GM18517 (cell line): ENCODE measurements around the gene LRRC73.
"Not testable (repeated sequence)": the region's sequence is repeated elsewhere in the genome, so short reads cannot be mapped to it uniquely, and the experiment has no call there.

Experiments used
- ATAC-seq: cut with Tn5 transposase; IDR thresholded peaks from one replicate; pipeline ENCODE4 v1.9.1; 2021; ENCODE audit warnings: mild to moderate bottlenecking, moderate library complexity; ENCODE audit not compliant: unreplicated experiment

LRRC73 gene

DNA sequence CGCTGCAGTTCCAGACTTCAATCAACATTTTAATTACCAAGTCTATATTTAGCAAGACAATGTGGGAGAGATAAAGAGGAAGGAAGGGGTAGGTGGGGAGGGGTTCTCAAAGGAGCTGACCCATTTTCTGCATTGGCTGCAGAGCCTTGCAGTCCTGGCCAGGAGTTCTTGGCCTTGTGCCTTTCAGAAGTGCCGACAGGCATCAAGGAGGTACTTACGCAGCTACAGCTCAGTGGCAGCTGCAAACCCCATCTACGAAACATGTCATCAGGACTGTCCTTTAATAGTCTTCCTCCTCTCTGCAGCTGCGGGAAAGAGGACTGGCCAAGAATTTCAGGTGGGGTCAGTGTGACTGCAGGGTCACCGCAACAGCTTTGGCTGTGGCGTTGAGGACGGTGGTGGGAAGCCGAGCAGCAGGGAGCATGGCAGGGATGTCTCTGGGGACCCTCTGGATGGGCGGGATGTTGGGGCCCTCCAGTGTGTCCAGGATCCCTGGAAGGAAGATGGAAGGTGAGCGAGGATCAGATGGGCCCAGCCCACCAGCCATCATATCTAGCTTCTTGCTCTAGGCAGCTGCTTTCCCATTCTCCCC lies 1.8 kb upstream of the LRRC73 start:
- no peak for ATAC-seq

DNA sequence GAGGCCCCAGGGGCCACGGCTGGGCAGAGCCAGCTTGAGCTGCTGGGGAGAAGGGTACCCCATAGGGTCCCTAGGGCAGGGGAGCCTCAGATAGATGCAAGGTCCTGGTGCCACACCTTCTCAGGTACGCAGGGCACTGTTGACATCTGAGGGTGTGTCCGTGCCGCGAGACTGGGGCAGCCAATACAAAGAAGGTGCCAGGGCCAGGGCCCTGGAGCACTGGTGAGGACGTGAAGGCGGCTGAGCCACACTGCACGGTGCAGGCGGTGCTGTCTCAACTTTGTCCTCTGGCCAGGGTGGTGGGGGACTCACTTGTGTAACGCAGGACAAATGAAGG lies 649 bp upstream of the LRRC73 start:
- ATAC-seq: no peak

DNA sequence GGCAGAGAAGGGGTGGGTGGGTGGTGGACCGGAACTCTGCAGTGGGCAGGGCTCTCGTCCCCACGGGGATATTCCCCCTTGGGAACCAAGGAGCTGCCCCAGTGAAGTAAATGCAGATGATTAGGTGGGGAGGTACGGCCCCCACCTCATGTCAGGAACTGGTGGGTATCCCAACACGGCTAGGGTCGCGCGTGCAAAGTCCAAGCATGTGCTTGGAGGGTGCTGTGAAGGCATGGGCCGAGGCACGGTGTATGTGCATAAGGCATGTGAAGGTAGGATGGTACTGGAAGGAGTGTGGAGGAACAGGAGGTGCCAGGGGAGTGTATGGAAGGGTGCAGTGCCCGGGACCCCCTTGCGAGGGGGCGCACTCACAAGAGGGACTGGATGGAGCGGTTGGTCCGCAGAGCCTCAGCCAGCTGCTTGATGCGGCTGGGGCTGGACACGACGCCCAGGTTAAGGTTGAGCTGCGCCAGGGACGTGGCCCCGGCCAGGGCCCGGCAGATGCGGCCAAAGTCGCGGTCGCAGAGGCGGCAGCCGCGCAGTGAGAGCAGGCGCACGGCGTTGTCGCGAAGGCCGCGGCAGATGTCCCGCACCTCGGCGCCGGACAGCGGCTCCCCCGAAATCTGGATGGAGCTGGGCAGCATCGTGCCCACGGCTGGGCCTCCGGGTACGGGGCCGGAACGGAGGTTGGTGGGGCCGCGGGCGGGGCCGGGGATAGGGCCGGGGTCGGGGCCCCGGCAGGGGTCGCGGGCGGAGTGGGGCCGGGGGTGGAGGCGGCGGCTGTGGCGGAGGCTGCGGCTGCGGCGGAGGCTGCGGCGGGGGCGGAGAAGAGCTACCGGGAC lies 783 bp downstream of the LRRC73 start:
- ATAC-seq: no peak

DNA sequence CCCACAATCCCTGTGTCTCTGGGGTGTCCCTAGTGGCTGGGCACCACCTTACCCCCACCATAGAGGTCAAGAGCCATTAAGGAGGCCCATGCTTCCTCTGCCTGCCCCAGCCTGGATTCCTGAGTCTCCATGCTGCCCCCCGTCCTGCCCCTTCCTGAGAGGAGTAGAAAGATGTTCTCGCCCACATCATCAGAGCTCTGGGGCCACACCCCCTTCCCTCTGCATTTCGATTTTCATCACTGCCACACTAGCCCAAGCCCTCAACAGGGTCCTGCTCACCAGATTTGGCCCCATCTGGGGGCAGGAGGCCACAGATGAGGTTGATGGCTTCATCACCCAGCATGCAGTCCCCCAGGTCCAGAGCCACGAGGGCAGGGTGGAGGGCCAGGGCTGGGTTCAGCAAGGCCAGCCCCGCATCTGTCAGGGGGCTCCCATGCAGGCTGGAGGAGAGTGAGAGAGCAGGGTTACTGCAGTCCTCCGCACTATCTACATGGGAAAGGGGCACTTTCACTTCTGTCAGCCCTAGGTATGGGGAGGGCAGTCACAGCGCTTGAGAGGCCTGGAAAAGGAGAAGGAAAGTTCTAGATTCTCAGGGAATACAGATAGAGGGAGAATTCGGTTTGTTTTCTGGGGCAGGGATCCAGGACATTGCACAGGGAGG lies 1.5 kb downstream of the LRRC73 start:
- ATAC-seq: no peak

DNA sequence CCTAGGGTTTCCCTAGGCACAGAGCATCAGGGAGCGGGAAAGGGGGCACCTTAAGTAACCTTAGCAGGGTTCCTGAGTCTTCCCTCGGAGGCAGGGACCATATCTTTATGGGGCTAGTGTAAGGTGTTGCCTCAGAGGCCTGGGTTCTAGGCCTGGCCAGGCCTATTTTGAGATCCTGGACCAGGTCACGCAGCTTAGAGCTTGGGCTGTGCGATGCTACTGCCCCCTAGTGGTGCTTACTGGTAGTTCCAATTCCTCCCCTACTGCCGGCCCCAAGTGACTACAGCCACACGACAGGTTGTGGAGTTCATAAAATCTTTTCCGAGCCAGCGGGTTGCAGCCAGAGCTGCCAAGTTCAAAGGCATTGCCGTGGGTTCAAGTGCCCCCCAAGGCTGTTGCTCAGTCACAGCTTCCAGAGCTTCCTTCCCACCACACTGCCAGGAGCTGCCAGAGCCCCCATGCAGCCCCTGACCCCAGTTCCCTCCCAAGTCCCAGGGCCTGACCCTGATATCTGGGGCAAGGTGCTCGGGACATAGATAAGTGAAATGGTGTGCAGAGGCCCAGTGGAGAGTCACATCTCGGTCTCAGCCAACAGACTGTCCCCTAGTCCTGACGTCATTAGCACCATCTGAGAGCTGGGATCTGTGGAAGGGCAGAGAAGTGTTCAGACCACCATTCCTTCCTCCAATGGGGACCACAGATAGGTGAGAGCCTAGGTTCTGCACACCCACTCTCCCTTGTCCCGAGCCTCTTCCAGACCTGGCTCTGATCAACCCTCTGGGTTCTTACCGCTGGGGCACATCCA lies 3.3 kb downstream of the LRRC73 start:
- ATAC-seq: peak; percentile 57

DNA sequence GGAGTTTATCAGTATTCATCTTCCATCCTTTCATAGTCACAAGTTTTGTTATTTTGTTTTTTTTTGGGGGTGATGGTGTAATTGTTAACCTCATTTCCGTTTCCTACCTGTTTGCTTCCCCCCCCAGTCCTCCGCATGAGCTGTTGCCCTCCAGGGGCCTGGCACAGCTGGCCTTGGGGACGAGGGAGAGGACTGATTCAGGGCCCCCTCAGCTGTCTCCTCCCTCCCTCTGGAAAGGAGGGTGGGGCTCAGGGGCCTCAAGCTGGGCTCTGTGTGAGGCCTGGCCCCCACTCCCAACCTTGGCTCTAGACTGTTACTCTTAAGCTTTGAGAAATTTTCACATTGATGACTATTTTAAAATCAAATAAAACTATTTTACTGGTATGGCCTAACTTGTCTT lies 4.0 kb downstream of the LRRC73 start:
- no peak for ATAC-seq

DNA sequence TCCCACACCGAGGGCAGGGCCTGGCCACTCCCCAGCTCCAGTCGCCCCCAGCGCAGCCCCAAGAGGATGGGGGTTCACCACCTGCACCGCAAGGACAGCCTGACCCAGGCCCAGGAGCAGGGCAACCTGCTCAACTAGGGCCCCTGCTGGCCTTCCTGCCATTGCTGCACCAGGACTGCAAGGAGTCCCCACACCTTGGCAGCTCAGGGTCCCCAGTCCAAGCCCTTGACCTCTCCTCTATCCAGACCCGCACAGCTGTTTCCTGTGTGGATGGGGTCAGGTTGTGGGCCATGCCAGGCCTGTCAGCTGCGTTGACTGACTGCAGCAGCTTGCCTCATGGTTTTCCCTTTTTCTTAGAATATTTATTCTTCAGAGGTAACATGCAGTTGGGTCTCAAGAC lies 4.4 kb downstream of the LRRC73 start:
- no peak for ATAC-seq

DNA sequence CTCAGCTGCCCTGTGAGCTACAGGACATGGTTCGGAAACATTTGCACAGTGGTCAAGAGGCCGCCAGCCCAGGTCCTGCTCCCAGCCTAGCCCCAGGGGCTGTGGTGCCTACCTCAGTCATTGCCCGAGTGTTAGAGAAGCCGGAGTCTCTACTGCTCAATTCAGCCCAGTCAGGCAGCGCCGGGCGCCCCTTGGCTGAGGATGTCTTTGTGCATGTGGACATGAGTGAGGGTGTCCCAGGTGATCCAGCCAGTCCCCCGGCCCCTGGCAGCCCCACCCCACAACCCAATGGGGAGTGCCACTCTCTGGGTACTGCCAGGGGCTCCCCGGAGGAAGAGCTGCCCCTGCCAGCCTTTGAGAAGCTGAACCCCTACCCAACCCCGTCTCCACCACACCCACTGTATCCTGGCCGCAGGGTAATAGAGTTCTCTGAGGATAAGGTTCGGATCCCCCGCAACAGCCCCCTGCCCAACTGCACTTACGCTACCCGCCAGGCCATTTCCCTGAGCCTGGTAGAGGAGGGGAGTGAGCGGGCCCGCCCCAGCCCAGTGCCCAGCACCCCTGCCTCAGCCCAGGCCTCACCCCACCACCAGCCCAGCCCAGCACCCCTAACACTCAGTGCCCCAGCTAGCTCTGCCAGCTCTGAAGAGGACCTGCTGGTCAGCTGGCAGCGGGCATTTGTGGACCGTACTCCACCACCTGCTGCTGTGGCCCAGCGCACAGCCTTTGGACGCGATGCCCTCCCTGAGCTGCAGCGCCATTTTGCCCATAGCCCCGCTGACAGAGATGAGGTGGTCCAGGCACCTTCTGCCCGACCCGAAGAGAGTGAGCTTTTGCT lies 5.2 kb downstream of the LRRC73 start:
- ATAC-seq: no peak

DNA sequence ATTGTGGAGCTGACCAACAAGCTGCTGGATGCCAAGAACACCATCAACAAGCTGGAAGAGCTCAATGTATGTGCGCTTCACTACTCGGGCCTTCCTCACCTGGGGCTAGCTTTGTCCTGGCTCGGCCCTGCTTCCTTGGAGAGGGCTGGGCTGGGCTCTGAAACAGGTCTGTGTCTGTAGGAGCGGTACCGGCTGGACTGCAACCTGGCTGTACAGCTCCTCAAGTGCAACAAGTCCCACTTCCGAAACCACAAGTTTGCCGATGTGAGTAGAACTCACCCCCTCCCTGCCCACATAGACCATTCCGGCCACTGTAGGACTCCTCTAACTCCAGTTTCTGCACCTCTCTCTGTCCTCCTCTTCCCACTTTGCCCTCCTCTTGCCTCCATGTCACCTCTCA lies 6.7 kb downstream of the LRRC73 start:
- no peak for ATAC-seq

DNA sequence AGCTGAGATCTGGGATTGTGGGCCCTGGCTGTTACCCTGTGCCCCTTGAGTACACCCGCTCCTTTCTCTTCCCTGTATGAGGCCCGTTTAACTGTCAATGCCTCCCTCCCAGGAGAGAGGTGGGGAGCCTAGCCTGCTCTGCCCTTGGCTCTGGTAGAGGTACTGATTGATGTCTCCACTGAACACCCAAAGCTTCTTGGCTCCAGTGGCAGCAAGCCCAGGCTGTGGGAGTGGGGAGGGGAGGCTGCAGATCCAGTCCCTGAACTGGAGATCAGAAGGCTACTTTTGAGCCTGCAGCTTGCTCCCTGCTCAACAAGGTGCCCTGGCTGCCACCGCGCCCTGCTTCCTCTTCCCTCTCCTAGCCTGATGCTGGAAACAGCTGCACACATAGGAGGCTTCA lies 7.5 kb downstream of the LRRC73 start:
- ATAC-seq: no peak

DNA sequence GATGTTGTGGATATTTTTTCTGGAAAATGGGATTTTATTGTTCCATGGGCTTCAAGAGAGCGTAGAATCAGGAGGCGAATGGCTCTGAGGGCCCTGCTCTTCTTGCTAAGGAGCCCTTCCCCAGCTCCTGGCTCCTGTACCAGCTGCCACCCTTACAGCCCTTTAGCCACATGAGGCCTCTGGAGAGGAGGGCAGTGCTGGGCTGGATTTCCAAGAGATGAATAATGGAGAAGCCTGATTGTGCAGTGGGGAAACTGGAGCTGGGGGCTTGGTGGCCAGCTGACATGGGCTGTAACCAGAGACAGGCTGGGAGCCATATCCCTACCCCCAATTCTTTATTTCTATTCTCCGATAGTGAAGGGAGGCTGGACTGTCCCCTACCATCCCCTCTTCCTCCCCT lies 9.2 kb downstream of the LRRC73 start:
- ATAC-seq: no peak

DNA sequence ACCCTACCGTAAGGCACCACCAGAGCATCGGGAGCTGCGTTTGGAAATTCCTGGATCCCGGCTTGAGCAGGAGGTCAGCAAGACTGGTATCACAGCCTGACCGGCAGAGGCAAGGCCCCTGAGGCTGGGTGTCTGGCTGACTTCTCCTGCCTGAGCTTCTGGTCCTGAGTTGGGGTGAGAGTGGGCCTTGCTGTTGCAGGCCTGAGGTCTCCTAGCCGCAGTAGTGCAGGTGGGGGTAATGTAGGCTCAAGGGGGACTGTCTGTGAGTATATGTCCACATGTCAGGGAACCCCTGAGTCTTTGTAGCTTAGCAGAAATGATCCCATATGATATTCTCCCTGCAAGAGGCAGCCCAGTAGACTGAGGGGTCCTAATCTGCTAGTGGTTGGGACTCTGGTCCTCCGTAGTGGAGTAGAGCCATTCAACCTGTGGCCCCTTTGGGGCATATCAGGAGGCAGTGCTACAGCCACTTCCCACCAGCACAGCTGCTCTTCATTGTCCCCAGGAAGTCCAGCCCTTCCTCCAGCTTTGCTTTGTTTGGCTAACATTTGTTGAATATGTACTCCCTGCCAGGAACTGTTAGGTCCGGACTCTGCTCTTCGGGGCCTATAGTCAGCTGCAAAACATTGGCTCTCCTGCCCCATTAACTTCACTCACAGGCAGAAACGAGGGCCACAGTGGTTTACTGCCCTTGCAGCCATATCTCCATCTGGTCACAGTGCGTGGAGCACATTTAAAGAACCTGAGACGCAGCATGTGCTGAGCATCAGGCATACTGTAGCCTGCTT lies 10.9 kb downstream of the LRRC73 start:
- no peak for ATAC-seq

DNA sequence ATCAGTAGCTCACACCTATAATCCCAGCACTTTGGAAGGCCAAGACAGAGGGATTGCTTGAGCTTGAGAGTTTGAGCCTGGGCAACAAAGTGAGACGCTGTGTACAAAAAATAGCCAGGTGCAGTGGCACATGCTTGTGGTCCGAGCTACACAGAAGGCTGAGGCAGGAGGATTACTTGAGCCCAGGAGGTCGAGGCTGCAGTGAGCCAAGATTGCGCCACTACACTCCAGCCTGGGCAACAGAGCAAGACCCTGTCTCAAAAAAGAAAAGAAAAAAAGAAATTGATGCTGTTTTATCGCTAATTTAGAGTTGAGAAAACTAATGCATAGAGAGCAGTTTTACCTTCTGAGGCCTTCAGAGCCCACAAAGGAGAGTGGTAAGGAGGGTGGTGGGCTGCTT lies 11.9 kb downstream of the LRRC73 start:
- not testable (repeated sequence) for ATAC-seq

DNA sequence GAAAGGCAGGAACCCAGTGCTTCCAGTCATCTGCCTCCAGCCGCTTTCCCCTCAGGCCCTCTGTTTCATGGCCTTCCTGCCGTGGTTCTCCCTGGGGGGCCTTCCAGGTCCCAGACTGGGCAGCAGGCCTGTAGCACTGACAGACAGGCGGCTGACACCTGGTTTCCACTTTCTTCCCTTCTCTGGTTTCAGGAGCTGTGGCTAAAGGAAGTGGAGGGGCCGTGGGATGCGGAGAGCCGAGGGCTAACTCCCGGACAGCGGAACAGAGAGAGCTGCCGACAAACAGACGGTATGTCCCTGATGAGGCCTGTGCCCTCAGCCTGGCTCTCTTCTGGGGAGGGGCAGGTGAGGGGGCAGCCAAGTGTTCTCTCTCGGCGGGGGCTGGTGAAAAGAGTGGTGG lies 12.5 kb downstream of the LRRC73 start:
- no peak for ATAC-seq

DNA sequence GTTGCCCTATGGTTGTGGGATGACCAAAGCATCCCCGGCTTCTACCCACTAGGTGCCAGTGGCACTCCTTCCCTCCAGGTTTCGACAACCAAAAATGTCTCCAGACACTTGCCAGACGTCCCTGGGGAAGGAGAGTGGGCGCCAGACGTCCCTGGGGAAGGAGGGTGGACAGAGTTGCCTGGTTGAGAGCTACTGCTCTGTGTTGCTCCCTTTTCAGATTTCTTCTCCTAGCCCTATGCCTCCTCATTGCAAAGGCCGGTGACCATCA lies 13.1 kb downstream of the LRRC73 start:
- no peak for ATAC-seq

DNA sequence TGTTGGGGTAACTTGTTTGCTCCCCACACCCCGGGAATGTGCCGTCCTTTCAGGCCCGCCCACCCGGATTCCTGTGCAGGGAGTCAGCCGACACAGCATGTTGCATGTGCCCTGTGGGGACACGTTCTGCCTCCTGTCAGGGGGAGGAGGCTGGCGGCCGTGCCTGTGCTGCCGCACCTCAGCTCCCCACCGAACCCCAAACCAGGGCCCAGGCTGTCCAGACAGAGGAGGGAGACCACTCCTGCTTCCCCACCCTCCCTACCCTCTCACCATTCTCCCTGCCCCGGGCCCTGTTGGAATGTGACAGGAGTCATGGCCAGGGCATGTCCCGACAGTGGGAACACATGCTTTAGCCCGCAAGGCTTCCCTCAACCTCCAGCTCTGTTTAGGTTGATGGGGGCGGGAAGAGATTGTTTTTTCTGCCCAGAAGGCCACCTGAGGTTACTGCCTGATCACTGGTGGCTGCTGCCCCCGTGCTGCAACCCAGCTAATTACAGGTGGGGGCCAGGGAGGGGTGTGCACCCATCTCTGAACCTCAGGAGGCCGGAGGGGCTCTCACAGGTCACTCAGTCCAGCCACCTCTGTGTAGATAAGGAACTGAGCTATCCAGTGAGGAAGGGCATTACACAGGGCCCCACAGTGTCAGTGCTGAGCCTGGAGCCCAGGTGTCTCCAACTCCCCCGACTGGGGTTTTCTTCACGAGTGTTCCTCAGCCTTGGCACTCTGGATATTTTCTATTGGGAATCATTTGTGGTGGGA lies 13.6 kb downstream of the LRRC73 start:
- ATAC-seq: no peak

DNA sequence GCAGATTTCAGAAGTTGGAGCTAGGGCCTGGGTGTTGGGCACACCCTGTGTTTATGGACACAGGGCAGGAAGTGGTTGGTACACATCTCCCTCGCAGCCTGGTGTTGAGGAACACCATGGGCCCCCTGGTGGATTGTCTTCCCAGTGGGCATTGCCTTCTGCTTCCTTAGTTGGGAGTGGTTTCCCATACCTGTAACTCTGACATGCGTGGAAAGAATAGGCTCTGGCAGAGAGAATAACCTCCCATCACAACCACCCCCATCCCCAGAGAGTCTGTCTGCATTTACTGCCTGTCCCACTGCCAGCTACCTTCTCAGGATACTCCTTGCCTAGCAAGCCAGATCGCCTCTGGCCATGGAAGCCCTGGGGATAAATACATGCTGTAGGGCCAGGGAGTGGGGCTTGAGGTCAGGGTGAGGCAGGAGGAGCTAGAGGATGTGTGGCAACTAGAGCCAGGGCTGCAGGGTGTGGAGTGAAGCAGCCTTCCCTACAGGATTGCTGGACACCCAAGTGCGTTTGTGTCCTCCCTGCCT lies 14.7 kb downstream of the LRRC73 start:
- ATAC-seq: no peak

DNA sequence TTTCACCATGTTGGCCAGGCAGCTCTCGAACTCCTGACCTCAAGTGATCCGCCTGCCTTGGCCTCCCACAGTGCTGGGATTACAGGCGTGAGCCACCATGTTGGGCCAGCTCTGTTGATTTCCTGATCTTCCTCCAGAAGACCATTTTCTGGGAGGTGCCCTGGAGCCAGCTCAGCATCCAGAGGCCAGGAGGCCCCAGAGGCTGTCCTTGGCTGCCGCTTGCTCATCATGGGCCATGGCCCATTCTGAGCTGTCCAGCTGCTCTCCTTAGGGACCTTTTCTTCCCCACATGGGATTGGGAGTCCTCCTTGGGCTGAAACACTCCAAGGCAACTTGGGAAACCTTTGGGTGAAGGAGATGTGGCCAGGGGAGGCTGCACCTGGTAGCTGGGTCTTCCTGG lies 15.4 kb downstream of the LRRC73 start:
- no peak for ATAC-seq

DNA sequence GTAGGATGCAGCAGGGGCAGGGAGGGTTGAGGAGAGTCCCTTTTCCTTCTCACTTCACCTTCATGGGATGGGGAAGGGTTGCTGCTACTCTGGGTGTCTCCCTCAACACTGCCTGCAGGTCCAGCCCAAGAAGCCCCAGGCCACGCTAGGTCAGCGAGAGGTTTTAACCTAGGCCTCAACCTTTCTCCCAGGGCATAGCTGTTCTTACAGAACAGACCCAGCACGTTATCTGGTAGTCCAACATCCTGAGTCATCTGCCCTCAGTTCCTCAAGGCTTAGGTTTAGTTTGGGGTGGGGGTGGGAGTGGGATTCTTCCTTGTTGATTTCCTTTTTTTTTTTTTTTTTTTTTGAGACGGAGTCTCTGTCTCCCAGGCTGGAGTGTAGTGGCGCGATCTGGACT lies 15.8 kb downstream of the LRRC73 start:
- no peak for ATAC-seq
